Suprapubic skin (tissue), 4 donors: ENCODE measurements around the gene CRYBG2. TPM values are rescaled to one million over a fixed set of nuclear protein-coding genes. Genes with fewer than 3 reads are reported as not detected.

ENCODE experiments used
- DNase-seq, 2 donors: peaks; one replicate each; pipeline ENCODE4 v3.0.0-alpha.2; 2019; ENCODE audit warnings: low spot score in 2 of 2
- H3K27ac ChIP-seq: fragments of 200-600 bp; sonication (generic); one replicate; pipeline ENCODE4 v1.5.1; 2019
- H3K27me3 ChIP-seq: fragments of 200-600 bp; sonication (generic); one replicate; pipeline ENCODE4 v1.5.1; 2019
- H3K36me3 ChIP-seq: fragments of 200-600 bp; sonication (generic); one replicate; pipeline ENCODE4 v1.5.1; 2019
- H3K4me1 ChIP-seq: fragments of 200-600 bp; sonication (generic); one replicate; pipeline ENCODE4 v1.5.1; 2019
- H3K4me3 ChIP-seq: fragments of 200-600 bp; sonication (generic); one replicate; pipeline ENCODE4 v1.5.1; 2019; ENCODE audit warnings: mild to moderate bottlenecking
- H3K9me3 ChIP-seq: fragments of 200-600 bp; sonication (generic); one replicate; pipeline ENCODE4 v1.5.1; 2019
- EP300 ChIP-seq: sonication (generic); formaldehyde crosslinking; IDR thresholded peaks from one replicate; pipeline ENCODE4 v1.6.1; 2017; ENCODE audit warnings: antibody characterized with exemption
- POLR2A ChIP-seq, 2 donors: fragments of 450-650 bp; IDR thresholded peaks; one replicate each; pipeline ENCODE4 v1.6.1; 2017; ENCODE audit warnings: antibody characterized with exemption in 2 of 2, mild to moderate bottlenecking in 2 of 2, moderate library complexity in 2 of 2
- POLR2AphosphoS5 ChIP-seq, 3 donors: sonication (generic); formaldehyde crosslinking; IDR thresholded peaks; one replicate each; pipeline ENCODE4 v1.6.1; 2017; ENCODE audit warnings: antibody characterized with exemption in 3 of 3
- WGBS: methylation state at CpG from one replicate; pipeline ENCODE4 v1.1.5; 2018; 5-methylcytosine and 5-hydroxymethylcytosine counted together
- total RNA-seq, 4 donors: library from RNA; depleted of rRNA; stranded (reverse); fragments of >200 nt; gene quantifications; one replicate each; pipeline ENCODE4 v1.1.0, GENCODE V29; 2016
- TF ChIP-seq, protein P1 (sequence below), 2 donors: fragments of 200-600 bp in 1 of 2; fragments of 450-650 bp in 1 of 2; sonication (generic) in 1 of 2; IDR thresholded peaks; one replicate each; pipeline ENCODE4 v1.5.1; 2016 to 2019; ENCODE audit warnings: antibody characterized with exemption in 2 of 2, mild to moderate bottlenecking in 1 of 2, moderate library complexity in 1 of 2

CRYBG2 gene
- total RNA-seq, 4 donors from 2014 or later: 47.8 to 96.9 (median 62.8) TPM

DNA sequence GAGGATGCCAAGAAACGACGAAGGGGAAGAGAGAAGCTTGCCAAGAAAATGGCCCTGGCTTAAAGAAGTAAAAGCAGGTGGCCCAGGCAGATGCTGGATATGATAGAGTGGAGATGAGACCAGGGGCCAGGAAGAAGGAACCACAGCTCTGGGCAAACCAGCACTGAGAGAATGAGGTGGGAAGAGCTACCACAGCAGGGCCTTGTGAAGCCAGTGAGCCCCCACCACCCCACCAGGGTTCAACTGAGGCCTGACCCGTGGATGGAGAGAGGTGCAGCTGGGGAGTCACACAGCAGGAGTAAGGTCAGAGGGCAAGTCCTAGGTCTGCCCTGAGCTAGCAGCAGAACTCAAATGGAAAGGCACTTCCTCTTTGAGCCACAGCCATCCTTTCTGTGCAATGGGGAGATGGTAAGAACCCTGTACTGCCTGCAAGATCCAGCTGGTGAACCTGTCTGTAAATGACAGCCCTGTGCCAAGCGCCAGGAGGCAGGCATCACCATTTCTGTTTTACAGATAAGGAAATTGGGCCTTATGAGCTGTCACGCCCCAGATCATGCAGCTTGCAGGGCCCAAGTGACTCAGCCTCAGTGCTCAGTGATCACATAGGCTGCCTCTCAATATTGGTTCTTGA lies 65.5 kb downstream of the CRYBG2 start:
- Histone ChIP-seq H3K4me1 (peaks cover 78% of the 10 kb centered on the region), H3K9me3 (no peaks in the 10 kb centered on the region), H3K27ac (peak overlapping the region; percentile 45), H3K36me3 (no peaks in the 10 kb centered on the region), H3K4me3 (no peak overlapping the region), H3K27me3 (no peaks in the 10 kb centered on the region)
- 27% methylated on average over 3 of the region's 5 CpGs for WGBS
- DNase-seq: peak; percentile 60 to 75
- TF ChIP-seq POLR2AphosphoS5 (IDR thresholded peaks at IDR 0.05) (no peak), EP300 (no peak), POLR2A (IDR thresholded peaks at IDR 0.05) (no peak)
- TF ChIP-seq, protein P1, sequence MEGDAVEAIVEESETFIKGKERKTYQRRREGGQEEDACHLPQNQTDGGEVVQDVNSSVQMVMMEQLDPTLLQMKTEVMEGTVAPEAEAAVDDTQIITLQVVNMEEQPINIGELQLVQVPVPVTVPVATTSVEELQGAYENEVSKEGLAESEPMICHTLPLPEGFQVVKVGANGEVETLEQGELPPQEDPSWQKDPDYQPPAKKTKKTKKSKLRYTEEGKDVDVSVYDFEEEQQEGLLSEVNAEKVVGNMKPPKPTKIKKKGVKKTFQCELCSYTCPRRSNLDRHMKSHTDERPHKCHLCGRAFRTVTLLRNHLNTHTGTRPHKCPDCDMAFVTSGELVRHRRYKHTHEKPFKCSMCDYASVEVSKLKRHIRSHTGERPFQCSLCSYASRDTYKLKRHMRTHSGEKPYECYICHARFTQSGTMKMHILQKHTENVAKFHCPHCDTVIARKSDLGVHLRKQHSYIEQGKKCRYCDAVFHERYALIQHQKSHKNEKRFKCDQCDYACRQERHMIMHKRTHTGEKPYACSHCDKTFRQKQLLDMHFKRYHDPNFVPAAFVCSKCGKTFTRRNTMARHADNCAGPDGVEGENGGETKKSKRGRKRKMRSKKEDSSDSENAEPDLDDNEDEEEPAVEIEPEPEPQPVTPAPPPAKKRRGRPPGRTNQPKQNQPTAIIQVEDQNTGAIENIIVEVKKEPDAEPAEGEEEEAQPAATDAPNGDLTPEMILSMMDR (IDR thresholded peaks at IDR 0.05): no peak

DNA sequence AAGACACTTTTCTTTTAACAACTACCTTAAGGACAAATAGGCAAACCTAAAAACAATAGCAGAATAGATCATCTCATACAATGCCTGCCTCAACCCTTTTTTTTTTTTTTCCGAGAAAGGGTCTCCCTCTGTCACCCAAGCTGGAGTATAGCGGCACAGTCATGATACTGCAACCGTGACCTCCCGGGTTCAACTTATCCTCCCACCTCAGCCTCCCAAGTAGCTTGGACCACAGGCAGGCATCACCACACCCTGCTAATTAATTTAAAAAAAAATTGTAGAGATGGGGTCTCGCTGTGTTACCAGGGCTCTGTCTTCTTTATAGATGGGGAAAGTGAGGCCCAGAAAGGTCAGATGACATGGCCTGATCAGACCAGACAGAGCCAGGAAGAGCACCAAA lies 66.1 kb downstream of the CRYBG2 start:
- WGBS: 93% methylated on average over 5 of the region's 5 CpGs
- no peak overlapping the region for H3K4me3 ChIP-seq
- no peak for DNase-seq
- TF ChIP-seq POLR2A (IDR thresholded peaks at IDR 0.05) (no peak), POLR2AphosphoS5 (IDR thresholded peaks at IDR 0.05) (no peak), EP300 (no peak)
- TF ChIP-seq, protein P1 (IDR thresholded peaks at IDR 0.05): no peak
- no peaks in the 10 kb centered on the region for H3K36me3 ChIP-seq
- H3K4me1 ChIP-seq: peaks cover 83% of the 10 kb centered on the region
- no peaks in the 10 kb centered on the region for H3K9me3 ChIP-seq
- peak overlapping the region; percentile 7 for H3K27ac ChIP-seq
- no peaks in the 10 kb centered on the region for H3K27me3 ChIP-seq

DNA sequence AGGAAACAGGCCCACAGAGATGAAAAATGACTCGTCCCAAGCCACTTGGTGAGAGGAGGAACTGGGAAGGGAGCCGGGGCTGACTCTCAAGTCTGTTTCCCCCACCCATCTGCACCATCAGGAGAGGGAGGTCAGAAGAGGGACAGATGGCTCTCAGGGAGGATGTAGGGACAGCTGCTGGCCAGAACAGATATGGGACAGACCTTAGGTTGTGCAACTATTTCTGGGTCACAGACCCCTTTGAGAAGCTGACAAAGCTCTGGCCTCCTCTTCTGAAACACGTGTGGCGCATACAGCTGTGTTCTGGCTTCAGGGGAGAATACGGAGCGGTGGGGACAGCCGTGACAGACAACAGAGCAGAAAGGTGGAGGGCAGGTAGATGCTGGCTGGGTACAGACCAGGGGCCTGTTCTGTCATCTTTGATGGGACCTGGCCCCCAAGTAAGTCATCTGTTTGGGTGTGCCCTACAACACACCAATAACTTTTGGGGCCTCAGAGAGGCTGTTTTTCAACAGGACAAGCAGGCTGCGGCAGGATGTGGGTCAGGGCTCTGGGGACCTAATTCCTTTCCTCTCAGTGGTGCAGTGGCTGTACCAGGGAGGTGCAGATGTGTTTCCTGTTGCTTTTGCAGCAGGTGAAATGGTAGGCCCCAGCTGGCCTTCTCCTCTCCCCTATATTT lies 66.8 kb downstream of the CRYBG2 start:
- peak in 2 of 3 donors; percentile 4 to 55 for TF ChIP-seq POLR2AphosphoS5 (IDR thresholded peaks at IDR 0.05)
- no peak for TF ChIP-seq EP300

DNA sequence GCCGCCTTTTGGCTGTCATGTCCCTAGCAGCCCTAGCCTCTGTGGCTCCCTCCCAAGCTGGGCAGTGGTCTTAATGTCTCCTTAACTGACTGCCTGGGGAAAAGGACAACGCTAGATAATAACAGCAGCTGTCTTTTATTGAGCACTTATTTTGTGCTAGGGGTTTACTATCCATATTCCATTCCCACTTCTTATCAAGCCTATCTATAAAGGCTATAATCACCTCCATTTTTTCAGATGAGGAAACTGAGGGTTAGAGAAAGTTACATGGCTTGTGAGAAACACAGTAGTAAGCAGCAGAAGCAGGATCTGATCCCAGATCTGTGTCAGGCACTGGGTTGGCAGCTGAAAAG lies 67.9 kb downstream of the CRYBG2 start:
- Histone ChIP-seq H3K36me3 (no peaks in the 10 kb centered on the region), H3K27ac (peak overlapping the region; percentile 75), H3K9me3 (no peaks in the 10 kb centered on the region), H3K27me3 (no peaks in the 10 kb centered on the region), H3K4me1 (peaks cover 93% of the 10 kb centered on the region), H3K4me3 (no peak overlapping the region)
- TF ChIP-seq, protein P1 (IDR thresholded peaks at IDR 0.05): no peak
- TF ChIP-seq POLR2A (IDR thresholded peaks at IDR 0.05) (no peak), POLR2AphosphoS5 (IDR thresholded peaks at IDR 0.05) (no peak), EP300 (no peak)
- WGBS: 86% methylated on average over 2 of the region's 2 CpGs
- no peak for DNase-seq

More for the DNA sequence above, 66.8 kb downstream of the CRYBG2 start:
- no peak overlapping the region for H3K4me3 ChIP-seq
- H3K4me1 ChIP-seq: peaks cover 89% of the 10 kb centered on the region
- WGBS: 49% methylated on average over 8 of the region's 8 CpGs
- H3K9me3 ChIP-seq: no peaks in the 10 kb centered on the region
- H3K27me3 ChIP-seq: no peaks in the 10 kb centered on the region
- no peaks in the 10 kb centered on the region for H3K36me3 ChIP-seq
- DNase-seq: peak in 1 of 2 donors; percentile 73
- H3K27ac ChIP-seq: peak overlapping the region; percentile 75

DNA sequence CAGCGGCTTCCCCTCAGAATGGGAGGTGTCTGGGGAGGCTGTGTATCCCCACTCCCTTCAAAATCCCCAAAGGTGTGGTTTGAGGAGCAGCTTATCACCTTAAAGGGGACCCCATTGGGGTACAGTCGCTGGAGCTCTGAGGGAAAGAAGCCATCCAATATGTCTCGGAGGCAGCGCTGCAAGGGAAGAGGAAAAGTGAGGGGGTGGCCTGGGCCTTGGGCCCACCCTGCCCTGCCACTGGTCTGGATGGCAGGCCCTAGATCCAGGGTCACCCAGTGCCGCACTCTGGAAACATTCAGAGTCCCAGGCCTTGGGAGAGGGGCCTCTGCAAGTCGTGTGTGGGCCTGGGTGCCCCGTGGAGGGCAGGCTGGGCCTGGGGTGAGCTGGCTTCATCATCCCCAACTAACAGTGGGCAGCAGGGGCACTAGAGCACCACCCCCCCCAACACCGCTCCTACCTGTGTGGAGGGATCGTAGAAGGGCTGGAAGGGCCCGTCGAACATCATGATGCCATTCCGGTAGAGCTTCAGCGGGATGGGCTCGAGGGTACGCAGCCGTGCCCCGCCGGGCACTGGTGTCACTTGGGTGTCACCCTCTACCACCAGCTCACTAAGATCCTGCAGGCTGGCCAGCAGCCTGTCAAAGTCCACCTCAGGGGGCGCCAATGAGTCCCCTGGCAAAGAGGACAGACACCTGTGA lies 68.4 kb downstream of the CRYBG2 start:
- Histone ChIP-seq H3K4me1 (peaks cover 93% of the 10 kb centered on the region), H3K27me3 (no peaks in the 10 kb centered on the region), H3K27ac (peak overlapping the region; percentile 75), H3K4me3 (no peak overlapping the region), H3K36me3 (no peaks in the 10 kb centered on the region), H3K9me3 (no peaks in the 10 kb centered on the region)
- 67% methylated on average over 3 of the region's 19 CpGs for WGBS
- peak; percentile 67 to 73 for DNase-seq
- TF ChIP-seq, protein P1 (IDR thresholded peaks at IDR 0.05): peak in 1 of 2 donors; percentile 10
- TF ChIP-seq POLR2A (IDR thresholded peaks at IDR 0.05) (no peak), POLR2AphosphoS5 (IDR thresholded peaks at IDR 0.05) (no peak), EP300 (no peak)
